HG02852 (cell line): ENCODE measurements around the gene MVK.
A peak's percentile ranks its signal among the peaks of the same experiment; 100 is the strongest.

ENCODE experiments used
- ATAC-seq: cut with Tn5 transposase; IDR thresholded peaks from one replicate; pipeline ENCODE4 v1.9.1; 2021; ENCODE audit warnings: mild to moderate bottlenecking, moderate library complexity; ENCODE audit not compliant: unreplicated experiment

Gene MVK

GRCh38 chr12:109563291-109564284 lies 10.0 kb upstream of the MVK start:
- no peak for ATAC-seq

- no peak for ATAC-seq
These were observed 7.2 kb upstream of the MVK start for GRCh38 chr12:109566424-109566823.

- ATAC-seq, result no peak
These were observed 6.3 kb upstream of the MVK start for GRCh38 chr12:109567296-109567695.

- no peak for ATAC-seq
These were observed 5.6 kb upstream of the MVK start for GRCh38 chr12:109567967-109568366.

GRCh38 chr12:109568486-109568885 lies 5.1 kb upstream of the MVK start:
- no peak for ATAC-seq

- no peak for ATAC-seq
These were observed 1.7 kb upstream of the MVK start for GRCh38 chr12:109571773-109572505.

- no peak for ATAC-seq
These were observed 1.1 kb upstream of the MVK start for GRCh38 chr12:109572506-109572845.

- ATAC-seq, result peak; percentile 2
These were observed 285 bp downstream of the MVK start for GRCh38 chr12:109573914-109574244.

- ATAC-seq, result no peak
These were observed 2.1 kb downstream of the MVK start for GRCh38 chr12:109575683-109576082.

GRCh38 chr12:109577311-109577710 lies 3.7 kb downstream of the MVK start:
- ATAC-seq, result no peak

- ATAC-seq, result no peak
These were observed 4.8 kb downstream of the MVK start for GRCh38 chr12:109578330-109578927.

- ATAC-seq, result no peak
These were observed 6.0 kb downstream of the MVK start for GRCh38 chr12:109579639-109580038.

GRCh38 chr12:109580272-109580671 lies 6.7 kb downstream of the MVK start:
- ATAC-seq, result no peak

- no peak for ATAC-seq
These were observed 7.2 kb downstream of the MVK start for GRCh38 chr12:109580684-109581333.

- ATAC-seq, result no peak
These were observed 7.7 kb downstream of the MVK start for GRCh38 chr12:109581334-109581691.

- ATAC-seq, result no peak
These were observed 8.3 kb downstream of the MVK start for GRCh38 chr12:109581856-109582255.

GRCh38 chr12:109582636-109583035 lies 9.0 kb downstream of the MVK start:
- ATAC-seq, result no peak

GRCh38 chr12:109583733-109584132 lies 10.1 kb downstream of the MVK start:
- ATAC-seq, result no peak

GRCh38 chr12:109586385-109587296 lies 13.0 kb downstream of the MVK start:
- no peak for ATAC-seq

- ATAC-seq, result no peak
These were observed 14.3 kb downstream of the MVK start for GRCh38 chr12:109587921-109588320.
